NCI-H748 (cell line): Measurements from ENCODE around the gene KCNJ2.

Experiments used
- DNase-seq: peaks from one replicate; lab custom pipeline; 2025; ENCODE audit not compliant: unreplicated experiment; lab: John Stamatoyannopoulos, UW

KCNJ2 gene

GRCh38 chr17:70168977-70169708 lies at the start of gene KCNJ2:
Gene KCNJ2 (plus strand): TSS chr17:70169532. CDS start chr17:70175040, 5,508 bp downstream.
- peak; percentile 90 for DNase-seq

DNA sequence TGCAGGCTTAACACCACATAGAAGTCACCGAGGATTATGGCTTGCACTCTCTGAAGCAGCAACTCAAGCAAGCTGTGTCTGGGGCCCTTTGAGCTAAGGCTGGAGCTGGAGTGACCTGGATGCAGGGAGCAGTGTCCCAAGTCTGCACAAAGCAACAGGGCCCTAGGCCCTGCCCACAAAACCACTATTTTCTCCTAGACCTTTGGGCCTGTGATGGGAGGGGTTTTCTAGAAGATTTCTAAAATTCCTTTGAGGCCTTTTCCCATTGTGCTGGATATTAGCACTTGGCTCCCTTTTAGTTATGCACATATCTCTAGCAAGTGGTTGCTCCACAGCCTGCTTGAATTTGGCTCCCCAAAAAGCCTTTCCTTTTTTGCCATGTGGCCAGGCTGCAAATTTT lies 49.8 kb upstream of the KCNJ2 start:
- no peak for DNase-seq

GRCh38 chr17:70119983-70120382 lies 49.3 kb upstream of the KCNJ2 start:
- no peak for DNase-seq

DNA sequence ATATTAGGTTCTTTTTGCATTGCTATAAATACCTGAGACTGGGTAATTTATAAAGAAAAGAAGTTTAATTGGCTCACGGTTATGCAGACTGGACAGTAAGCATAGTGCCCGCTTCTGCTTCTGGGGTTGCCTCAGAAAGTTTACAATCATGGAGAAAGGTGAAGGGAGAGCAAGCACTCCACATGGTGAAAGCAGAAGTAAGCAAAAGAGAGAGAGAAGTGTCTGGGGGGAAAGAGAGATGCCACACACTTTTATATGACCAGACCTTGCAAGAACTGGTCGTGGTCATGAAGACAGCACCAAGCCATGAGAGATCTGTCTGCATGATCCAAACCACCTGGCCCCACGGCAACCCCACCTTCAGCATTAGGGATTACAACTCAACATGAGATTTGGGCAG lies 48.9 kb upstream of the KCNJ2 start:
- no peak for DNase-seq

DNA sequence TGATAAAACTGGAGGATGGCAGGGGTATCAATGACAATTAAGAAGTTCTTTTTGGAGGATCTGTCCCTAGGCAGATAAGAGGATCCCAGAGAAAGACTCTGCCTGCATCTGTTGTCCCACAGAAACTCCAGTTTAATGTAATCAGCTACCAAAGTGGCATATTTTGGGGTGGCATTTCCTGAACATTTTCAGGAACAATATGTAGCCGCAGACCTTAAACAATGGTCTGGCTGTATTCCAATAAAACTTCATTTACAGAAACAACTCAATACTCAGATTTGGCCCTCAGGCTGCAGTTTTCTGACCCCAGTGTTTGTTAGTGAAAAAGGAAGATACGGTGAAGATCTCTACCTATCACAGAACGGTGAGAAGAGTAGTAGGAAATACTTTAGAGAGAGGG lies 48.2 kb upstream of the KCNJ2 start:
- DNase-seq: no peak

- DNase-seq: no peak
These were observed 46.1 kb upstream of the KCNJ2 start for GRCh38 chr17:70123193-70123592.

DNA sequence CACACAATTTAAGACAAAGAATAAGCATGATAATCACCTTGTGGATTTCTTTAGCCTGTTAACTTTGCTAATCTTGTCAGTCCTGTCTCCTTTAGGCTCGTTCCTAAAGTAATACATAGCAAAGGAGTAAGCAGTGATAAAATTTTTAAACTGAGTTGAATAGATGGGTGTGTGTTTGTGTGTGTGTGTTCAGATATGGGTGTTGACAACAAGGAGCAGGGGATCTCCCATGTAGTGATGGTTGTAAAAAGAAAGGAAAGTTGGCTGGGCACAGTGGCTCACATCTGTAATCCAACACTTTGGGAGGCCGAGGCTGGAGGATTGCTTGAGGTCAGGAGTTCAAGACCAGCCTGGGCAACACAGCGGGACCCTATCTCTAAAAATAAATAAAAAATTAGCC lies 44.6 kb upstream of the KCNJ2 start:
- DNase-seq: no peak

GRCh38 chr17:70127221-70127873 lies 42.0 kb upstream of the KCNJ2 start:
- peak; percentile 14 for DNase-seq

DNA sequence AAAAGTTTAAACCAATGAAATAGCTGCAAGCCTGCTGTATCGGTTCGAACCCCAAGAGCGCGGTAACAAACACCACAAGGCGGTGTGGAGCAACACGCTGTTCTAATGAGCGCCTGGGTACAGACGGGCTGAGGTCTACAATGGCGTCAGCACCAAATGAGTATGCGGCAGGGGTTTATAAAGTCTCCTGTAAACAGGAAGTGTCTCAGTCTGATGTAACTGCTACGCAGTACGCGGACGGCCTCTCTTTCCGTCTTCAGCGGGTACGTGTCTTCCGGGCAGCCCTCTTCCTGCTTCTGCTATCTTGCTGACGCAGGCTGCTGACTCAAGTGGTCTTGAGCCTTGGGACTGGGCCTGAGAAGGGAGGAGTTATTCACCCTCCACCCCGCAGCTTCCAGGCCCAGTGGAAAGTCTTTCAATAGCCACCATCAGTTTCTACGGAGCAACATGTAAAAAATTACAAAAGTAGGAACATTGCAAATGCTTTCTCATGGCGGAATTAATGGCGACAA lies 40.5 kb upstream of the KCNJ2 start:
- no peak for DNase-seq

DNA sequence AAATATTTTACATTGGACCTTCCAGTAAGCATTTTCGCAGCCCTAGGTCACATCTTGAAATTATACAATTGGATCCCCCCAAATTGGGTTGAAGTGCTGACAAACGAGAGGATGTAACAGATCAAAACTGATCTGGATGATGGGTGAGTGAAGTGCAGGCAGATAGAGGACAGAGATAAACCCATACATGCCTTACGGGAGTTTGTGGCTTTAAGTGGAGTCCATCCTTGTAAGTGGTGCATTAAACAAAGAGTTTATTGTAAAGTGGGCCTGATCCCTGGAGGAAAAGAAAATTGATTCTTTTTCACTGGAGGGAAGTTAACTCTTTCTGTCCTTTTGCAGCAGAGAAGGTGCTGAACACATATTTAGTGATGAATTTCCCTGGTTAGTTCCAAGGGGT lies 39.0 kb upstream of the KCNJ2 start:
- DNase-seq: no peak

DNA sequence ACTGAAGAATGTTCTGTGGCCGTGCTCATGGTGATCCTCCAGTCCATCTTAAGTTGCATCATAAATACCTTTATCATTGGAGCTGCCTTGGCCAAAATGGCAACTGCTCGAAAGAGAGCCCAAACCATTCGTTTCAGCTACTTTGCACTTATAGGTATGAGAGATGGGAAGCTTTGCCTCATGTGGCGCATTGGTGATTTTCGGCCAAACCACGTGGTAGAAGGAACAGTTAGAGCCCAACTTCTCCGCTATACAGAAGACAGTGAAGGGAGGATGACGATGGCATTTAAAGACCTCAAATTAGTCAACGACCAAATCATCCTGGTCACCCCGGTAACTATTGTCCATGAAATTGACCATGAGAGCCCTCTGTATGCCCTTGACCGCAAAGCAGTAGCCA lies 36.8 kb upstream of the KCNJ2 start:
- no peak for DNase-seq

- DNase-seq: no peak
These were observed 35.3 kb upstream of the KCNJ2 start for GRCh38 chr17:70134042-70134441.

DNA sequence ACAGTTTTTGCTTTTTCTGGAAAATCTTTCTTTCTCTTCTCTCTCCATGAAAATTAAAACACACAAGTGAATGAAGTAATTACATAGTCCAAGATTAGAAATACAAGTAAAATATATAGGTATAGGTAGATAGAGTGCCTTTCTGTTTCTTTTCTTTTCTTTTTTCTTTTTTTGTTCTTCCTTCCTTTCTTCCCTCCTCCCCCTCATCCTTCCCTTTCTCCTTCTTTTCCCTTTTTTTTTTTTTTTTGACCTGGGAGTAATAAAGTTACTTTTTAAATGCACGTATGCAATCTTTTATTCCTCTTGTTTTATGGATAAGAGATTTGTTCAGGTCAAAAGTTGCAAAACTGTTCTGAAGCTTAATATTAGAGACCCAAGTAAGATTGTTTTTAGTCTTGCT lies 34.6 kb upstream of the KCNJ2 start:
- DNase-seq: no peak

GRCh38 chr17:70136131-70136530 lies 33.2 kb upstream of the KCNJ2 start:
- no peak for DNase-seq

GRCh38 chr17:70137451-70138230 lies 31.7 kb upstream of the KCNJ2 start:
- DNase-seq: no peak

DNA sequence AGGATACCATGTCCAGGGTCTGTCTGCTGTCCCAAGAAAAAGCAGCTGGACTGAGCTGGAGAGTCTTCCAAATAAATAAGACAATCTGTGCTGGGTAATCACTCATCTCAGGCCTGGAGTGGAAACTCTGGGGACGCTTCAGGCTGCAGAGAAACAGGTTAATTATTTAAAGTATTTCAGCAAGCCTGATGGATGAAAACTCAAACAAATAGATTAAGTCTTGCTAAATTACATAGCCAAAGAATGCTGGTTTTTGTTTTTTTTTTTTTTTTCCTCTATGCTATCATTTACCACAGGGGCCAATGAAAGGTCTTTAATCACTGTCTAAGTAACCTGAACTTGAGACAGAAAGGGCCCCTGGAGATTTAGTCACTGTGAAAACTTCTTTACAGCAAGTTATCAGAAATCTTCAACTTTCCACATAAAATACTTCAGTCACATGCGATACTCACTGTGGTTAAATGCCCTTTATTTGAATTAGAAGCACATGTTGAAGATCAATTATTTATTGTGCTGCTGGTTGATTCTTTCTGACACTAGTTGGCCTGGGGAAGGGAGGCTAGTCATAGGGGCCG lies 31.0 kb upstream of the KCNJ2 start:
- DNase-seq: no peak

- DNase-seq: no peak
These were observed 29.8 kb upstream of the KCNJ2 start for GRCh38 chr17:70139449-70139993.

GRCh38 chr17:70144260-70144846 lies 25.0 kb upstream of the KCNJ2 start:
- peak; percentile 34 for DNase-seq

DNA sequence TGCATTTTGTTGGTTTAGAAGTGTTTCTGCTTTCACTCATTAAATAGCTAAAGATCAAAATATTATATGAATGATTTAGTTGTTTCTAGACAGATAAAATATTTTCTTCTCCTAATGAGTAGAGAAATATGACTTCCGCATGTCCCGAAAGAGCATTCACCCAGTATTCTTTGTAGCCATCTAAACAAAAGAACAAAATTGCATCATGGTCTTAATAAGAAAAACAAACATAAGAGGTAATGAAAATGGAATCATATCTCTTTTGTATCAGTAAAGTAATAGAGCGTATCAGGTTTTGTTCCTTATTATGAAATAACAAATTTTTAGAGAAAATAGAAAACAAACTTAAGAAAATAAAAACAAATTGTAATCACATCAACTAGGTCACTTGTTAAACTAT lies 16.1 kb upstream of the KCNJ2 start:
- DNase-seq: no peak

DNA sequence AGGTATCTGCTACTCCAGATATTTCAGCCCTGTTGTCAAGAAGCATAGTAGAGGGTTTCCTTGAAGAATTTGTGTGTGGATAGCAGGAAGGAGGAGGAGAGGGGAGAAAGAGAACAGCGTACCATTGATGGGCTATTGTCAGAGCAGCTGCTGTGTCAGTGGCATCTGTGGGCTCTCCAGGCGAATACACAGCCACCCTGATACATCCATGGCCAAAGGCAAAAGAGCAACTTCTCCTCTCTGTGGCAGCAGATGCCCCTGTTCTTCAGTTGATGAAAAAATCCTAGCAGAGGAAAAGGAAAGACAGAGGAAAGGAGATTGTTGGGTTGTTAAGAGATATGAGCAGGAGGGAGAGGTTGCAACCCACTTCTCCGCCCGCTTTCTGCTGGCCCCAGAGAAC lies 12.2 kb upstream of the KCNJ2 start:
- no peak for DNase-seq

DNA sequence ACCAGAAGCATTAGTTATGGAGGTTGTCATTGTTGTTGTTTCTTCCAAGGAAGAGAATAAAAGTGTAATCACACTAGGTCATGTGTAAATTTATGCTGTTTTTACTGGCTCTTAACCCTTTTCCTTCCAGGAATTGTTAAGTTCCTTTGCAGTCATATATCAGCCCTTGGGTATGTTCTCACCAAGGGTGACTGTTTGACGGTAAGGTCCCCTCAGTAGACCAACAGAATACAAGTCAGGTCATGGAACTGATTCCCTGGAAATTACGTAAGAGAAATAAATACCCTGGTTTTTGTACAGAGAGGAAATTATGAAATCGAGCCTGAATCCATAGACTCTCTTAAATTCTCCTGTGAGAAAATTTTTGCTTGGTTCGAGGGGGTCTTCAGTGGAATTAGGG lies 11.2 kb upstream of the KCNJ2 start:
- no peak for DNase-seq
